Body of pancreas (tissue), 4 donors: ENCODE results near the gene ZBTB18.

Source experiments
- POLR2A ChIP-seq, 3 donors: fragments of 450-650 bp; IDR thresholded peaks; one replicate each; pipeline ENCODE4 v1.6.1; 2016; ENCODE audit warnings: antibody characterized with exemption in 3 of 3, mild to moderate bottlenecking in 2 of 3
- TF ChIP-seq, protein P1 (sequence below), 7 experiments: fragments of 450-650 bp in 4 of 7; fragments of 200-600 bp in 3 of 7; sonication (generic) in 3 of 7; IDR thresholded peaks; one replicate each; pipeline ENCODE4 v1.5.1; 2016 to 2019; ENCODE audit warnings: antibody characterized with exemption in 7 of 7

DNA sequence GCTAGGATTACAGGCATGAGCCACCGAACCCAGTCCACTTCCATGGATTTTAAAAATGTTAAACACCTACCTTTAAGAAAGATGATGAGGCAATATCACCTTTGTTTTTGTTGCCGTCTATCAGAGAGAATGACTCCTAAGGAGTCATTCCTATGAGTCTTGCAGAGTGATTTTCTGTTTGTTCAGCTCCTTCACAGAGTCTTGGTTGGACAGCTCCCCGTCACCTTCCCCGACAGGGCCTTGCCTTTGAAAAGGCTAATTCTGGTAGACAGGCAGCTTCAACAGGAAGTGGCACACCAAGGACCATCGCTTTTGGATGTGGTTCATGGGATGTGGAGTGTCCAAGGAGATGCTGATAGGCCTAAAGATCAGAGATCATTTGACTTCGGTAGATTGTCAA, 17.5 kb downstream of the ZBTB18 start:
- TF ChIP-seq, protein P1, sequence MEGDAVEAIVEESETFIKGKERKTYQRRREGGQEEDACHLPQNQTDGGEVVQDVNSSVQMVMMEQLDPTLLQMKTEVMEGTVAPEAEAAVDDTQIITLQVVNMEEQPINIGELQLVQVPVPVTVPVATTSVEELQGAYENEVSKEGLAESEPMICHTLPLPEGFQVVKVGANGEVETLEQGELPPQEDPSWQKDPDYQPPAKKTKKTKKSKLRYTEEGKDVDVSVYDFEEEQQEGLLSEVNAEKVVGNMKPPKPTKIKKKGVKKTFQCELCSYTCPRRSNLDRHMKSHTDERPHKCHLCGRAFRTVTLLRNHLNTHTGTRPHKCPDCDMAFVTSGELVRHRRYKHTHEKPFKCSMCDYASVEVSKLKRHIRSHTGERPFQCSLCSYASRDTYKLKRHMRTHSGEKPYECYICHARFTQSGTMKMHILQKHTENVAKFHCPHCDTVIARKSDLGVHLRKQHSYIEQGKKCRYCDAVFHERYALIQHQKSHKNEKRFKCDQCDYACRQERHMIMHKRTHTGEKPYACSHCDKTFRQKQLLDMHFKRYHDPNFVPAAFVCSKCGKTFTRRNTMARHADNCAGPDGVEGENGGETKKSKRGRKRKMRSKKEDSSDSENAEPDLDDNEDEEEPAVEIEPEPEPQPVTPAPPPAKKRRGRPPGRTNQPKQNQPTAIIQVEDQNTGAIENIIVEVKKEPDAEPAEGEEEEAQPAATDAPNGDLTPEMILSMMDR (IDR thresholded peaks at IDR 0.05), result no peak
- TF ChIP-seq POLR2A (IDR thresholded peaks at IDR 0.05), result no peak
